EH (cell line): ENCODE results near the gene CCDC91.
"Not testable (repeated sequence)": the region's sequence is repeated elsewhere in the genome, so short reads cannot be mapped to it uniquely, and the experiment has no call there.

Experiments used
- DNase-seq: peaks from one replicate; pipeline ENCODE4 v3.0.0-alpha.2; 2015; ENCODE audit warnings: low read depth

The CCDC91 gene

DNA sequence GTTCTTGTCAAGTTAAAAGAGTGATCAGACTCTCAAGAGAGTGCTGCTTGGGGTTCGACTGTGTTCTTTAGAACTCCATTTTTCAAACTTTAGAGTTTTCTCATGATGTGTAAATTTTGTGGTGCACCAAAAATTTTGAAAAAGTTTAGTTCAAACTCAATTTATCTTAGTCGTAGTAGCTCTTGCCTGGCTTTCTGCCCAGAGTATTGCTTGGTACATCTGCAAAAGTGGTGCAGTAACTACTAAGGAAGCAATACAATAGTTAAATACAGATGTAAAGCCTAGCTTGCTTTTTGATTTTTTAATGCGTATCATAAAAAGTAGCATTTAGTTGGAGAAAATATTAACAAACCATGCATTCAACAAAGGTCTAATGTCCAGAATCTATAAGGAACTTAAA, 9.5 kb upstream of the CCDC91 start:
- no peak for DNase-seq

DNA sequence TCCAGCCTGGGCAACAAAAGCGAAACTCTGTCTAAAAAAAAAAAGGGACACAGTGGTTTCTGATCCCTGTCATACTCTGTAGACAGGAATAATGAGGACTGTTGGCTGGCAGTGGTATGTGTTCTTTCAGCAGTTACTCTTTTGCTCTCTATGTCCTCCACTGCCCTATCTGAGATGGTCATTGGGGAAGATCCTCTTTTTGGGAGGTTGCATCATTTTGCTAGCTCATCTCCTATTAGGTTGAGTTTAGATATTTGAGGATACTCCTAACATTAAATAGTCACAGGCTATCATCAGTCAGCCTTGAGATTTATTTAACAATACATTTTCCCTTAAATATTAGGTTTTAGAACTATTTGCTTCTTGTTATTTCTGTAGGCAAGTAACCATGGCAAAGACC, 5.9 kb upstream of the CCDC91 start:
- no peak for DNase-seq

DNA sequence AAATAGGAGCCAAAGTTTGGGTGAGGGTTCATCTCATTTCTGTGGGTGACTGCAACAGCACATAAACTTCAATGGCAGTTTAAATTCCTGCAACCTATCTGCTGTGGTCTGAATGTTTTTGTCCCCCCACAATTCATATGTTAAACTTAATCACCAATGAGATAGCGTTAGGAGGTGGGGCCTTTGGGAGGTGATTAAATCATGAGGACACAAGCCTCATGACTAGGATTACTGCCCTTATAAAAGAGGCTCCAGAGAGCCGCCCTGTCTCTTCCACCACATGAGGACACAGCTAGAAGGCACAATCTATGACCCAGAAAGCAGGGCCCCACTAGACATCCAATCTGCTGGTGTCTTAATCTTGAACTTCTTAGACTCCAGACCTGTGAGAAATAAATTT, 3.8 kb upstream of the CCDC91 start:
- no peak for DNase-seq

DNA sequence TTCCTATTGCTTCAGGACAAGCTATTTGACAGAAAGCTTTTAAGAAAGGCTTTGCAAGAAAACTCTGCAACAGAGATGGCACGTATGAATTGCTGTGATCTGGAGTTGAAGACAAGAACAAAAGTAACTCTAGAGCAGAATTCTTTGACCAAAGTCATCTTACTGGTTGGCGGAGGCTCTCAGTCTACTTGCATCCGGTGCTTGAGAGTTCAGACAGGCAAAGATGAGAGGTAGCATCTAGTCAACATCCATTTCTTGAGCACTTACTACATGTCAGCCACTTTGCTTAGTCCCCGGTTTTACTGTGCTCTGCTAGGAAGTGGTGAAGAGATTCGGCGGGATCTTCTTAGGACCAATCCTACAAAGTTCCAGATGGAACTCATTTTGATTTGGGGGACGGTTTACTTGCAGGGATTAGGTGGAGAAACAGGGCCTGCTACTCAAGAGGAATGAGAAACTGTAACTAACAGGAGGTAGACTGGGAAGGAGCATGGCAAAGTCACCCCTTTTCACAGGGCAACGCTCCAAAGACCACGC, 404 bp upstream of the CCDC91 start:
- DNase-seq: no peak

- DNase-seq: peak; percentile 67
Measured at GRCh38 chr12:28191051-28192048, 1.1 kb downstream of the CCDC91 start.

- no peak for DNase-seq
Measured at GRCh38 chr12:28192125-28192524, 1.9 kb downstream of the CCDC91 start.

DNA sequence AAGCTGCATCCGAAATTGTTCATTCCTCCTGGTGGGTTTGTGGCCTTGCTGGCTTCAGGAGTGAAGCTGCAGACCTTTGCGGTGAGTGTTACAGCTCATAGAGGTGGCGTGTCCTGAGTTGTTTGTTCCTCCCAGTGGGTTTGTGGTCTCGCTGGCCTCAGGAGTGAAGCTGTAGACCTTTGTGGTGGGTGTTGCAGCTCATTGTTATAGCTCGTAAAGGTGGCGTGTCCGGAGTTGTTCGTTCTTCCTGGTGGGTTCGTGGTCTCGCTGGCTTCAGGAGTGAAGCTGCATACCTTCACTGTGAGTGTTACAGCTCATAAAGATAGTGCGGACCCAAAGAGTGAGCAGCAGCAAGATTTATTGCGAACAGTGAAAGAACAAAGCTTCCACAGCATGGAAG, 4.4 kb downstream of the CCDC91 start:
- DNase-seq: not testable (repeated sequence)

- not testable (repeated sequence) for DNase-seq
Measured at GRCh38 chr12:28201136-28201535, 10.9 kb downstream of the CCDC91 start.

DNA sequence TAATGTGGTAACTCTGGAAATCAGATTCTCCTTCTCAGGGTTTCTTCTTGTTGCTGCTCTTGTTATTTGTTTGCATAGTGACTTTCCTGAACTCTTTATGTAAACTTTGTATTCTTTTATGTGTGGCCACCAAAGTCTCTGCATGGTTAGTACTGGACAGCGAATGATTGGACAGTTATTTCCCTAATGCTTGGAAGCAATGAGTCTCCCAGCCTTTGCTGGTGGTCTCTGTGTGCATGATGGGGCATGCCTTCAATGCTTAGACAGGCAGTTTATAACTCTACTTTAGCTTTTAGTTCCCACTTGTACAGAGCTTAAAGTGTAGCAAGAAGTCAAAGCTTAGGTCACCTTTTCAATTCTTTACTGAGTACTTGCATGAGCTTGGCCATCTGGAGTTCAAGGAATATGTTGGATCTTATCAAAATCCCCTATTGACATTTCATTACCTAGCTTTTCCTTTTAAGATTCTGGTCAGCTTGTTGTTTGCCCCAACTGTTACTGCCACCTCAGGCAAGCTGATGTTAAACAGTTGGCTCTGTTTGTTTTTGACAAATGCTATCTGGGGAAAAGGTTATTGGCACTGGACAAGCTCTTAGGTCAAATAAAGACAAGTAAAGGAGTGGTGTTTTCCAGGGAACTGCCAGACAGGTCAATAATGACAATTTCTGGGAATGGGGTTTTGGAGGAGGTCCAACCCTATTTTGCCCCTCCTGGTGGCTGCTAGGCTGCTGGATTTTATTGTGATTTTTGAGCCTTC, 12.3 kb downstream of the CCDC91 start:
- DNase-seq: no peak

DNA sequence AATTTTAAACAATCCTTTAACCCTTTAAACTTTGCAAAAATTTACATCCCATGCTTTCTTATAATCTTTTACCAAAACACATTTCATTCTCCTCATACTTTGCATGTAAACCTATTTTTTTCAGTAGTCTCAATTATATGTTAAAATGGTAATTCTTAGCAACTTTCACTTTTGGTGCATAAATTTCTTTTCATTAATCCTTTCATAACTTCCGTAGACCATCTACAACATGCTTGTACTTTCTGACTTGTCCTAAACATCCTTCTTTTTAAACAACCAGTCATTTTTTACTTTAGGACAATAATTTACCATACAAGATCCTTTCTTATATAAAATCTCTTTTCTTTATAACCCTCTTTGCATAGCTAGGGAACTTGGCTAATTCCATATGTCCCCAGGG, 19.5 kb downstream of the CCDC91 start:
- DNase-seq: no peak

DNA sequence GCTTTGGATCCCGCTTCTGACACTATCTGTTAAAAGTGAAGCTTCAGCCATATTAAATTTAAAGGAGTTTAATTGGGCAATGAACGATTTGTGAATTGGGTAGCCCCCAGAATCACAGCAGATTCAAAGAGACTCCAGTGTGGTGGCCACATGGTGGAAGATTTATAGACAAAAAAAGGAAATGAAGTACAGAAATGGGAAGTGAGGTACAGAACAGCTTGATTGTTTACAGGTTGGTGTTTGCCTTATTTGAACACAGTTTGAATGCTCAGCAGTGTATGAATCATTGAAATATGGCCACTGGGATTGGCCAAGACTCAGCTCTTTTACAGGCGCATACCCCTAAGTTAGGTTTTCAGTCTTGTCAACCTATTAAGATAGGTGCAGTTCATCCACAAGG, 21.9 kb downstream of the CCDC91 start:
- no peak for DNase-seq

DNA sequence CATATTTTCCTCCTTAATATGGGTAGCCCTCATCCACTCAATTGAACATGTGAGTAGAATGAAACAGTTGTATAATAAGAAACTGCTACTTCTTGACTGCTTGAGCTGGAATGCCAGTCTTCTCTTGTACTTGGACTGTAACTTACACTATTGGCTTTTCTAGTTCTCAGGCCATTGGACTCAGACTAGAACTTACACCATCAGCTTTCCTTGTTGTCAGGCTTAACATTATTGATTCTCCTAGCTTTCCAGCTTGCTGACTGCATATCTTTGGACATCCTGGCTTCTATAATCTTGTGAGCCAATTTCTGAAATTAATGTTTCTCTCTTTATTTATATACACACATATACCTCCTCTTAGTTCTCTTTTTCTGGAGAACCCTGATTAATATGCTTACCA, 24.8 kb downstream of the CCDC91 start:
- DNase-seq: no peak

GRCh38 chr12:28216016-28216415, 25.8 kb downstream of the CCDC91 start:
- no peak for DNase-seq

GRCh38 chr12:28217805-28218204, 27.5 kb downstream of the CCDC91 start:
- no peak for DNase-seq

DNA sequence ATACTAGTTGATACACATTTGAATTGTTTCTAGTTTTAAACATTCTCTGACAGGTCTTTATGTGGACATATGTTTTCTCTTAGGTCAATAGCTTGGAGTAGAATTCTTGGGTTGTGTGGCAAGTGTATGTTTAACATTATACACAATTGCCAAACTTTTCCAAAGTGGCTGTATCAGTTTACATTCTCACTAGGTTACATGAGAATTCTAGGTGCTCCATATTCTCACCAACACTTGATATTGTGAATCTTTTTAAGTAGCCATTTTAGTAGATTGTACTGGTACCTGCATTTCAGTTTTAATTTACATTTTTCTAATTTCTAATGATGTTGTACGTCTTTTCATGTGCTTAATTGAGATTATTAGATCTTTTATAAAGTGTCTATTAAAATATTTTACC, 28.6 kb downstream of the CCDC91 start:
- DNase-seq: no peak

GRCh38 chr12:28219827-28220226, 29.6 kb downstream of the CCDC91 start:
- DNase-seq: no peak

DNA sequence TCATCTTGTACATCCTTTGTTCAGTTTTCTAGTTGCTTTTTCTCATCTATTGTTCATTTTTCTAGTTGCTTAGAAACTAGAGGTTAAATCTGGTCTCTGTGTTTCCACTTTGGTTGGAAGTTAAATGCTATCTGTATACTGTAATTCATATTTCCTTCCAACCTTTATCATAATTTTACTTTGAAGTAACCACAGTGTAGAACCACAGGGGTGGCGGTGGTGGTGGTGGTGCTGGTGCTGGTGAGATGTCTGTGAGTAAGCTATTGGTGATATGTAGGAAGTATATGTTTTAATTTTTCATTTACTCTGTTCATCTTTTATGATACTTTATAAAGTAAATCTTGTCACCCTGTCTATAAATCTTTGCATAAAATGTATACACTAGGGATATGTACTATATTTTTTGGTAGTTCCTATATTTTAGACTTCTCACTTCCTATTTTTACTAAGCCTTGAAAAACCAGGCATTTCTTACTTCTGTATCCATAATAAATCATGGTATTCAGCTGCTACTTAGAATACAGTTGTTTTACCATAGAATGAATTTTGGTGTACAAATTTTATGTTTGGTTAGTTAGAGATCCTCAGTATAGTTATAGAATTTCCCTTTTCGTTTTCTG, 31.9 kb downstream of the CCDC91 start:
- no peak for DNase-seq

- no peak for DNase-seq
Measured at GRCh38 chr12:28223025-28223554, 32.8 kb downstream of the CCDC91 start.

- no peak for DNase-seq
Measured at GRCh38 chr12:28223858-28224257, 33.6 kb downstream of the CCDC91 start.

DNA sequence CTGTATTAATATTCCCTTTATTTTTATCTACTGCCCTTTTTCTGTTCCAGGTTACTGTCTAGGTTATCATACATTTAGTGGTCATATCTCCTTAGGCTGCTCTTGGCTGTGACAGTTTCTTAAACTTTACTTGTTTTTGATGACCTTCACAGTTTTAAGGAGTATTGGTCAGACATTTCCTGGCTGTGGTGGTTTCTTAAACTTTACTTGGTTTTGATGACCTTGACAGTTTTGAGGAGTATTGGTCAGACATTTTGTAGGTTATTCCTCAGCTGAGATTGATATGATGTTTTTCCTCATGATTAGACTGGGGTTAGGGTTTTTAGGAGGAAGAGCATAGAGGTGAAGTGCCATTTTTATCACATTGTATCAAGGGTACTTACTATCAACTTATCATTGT, 36.4 kb downstream of the CCDC91 start:
- no peak for DNase-seq

- no peak for DNase-seq
Measured at GRCh38 chr12:28227251-28227650, 37.0 kb downstream of the CCDC91 start.

DNA sequence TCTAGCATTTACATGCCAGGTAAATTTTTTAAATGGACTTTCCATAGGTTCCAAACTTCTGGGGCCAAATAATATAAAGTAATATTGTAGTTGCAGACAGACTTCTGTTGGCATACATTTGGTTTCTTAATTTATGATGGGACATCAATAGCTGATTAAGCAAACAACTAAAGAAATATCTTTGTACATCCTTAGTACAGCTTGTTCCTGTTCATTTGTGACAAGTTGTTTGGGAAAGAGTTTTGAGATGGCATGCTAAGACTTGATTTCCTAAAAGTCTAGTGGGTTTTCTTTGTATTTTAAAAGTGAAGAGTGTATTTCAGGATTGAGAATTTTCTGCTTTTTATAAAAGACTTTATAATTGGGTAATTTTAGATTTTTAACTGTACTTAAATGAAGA, 41.0 kb downstream of the CCDC91 start:
- DNase-seq: no peak
